GM12878 (cell line): Measurements from ENCODE around the gene CDCA7. TPM values are rescaled to one million over a fixed set of nuclear protein-coding genes. Genes with fewer than 3 reads are reported as not detected.

Source experiments
- BACH1 ChIP-seq: fragments of 450-650 bp; IDR thresholded peaks from 2 replicates; pipeline ENCODE4 v1.6.1; 2017; ENCODE audit warnings: mild to moderate bottlenecking, borderline replicate concordance
- CBFB ChIP-seq: IDR thresholded peaks from 2 replicates; pipeline ENCODE4 v1.6.1; 2016; ENCODE audit warnings: antibody characterized with exemption, low read depth
- CEBPZ ChIP-seq: fragments of 150-350 bp; IDR thresholded peaks from 2 replicates; pipeline ENCODE4 v1.6.1; 2016; ENCODE audit warnings: low read depth, low read length
- E2F4 ChIP-seq: IDR thresholded peaks from 2 replicates; pipeline ENCODE4 v1.6.1; 2012; ENCODE audit warnings: low read depth, low read length, improper control_type of control experiment
- ETV6 ChIP-seq, 2 experiments: fragments of 450-650 bp in 1 of 2; IDR thresholded peaks in 1 of 2; conservative IDR thresholded peaks in 1 of 2; 2 replicates each; pipeline ENCODE4 v1.6.1; 2014; ENCODE audit warnings: antibody characterized with exemption in 1 of 2, borderline replicate concordance in 1 of 2, low read depth in 1 of 2, mild to moderate bottlenecking in 1 of 2, moderate library complexity in 1 of 2
- FOS ChIP-seq: IDR thresholded peaks from 3 replicates; pipeline ENCODE4 v1.6.1; 2011; ENCODE audit warnings: borderline replicate concordance; ENCODE audit not compliant: insufficient read length; ENCODE audit errors: extremely low read depth
- HDGF ChIP-seq: fragments of 450-650 bp; IDR thresholded peaks from 2 replicates; pipeline ENCODE4 v1.6.1; 2016; ENCODE audit warnings: antibody characterized with exemption
- HSF1 ChIP-seq: fragments of 150-350 bp; IDR thresholded peaks from 2 replicates; pipeline ENCODE4 v1.6.1; 2014; ENCODE audit warnings: mild to moderate bottlenecking, low read depth, low read length
- MAX ChIP-seq: IDR thresholded peaks from 2 replicates; pipeline ENCODE4 v1.6.1; 2012; ENCODE audit warnings: low read depth, low read length, improper control_type of control experiment
- NR2C2 ChIP-seq: IDR thresholded peaks from 2 replicates; pipeline ENCODE4 v1.6.1; 2011; ENCODE audit warnings: borderline replicate concordance, low read depth; ENCODE audit not compliant: control insufficient read depth, insufficient read length
- POU2F2 ChIP-seq: IDR thresholded peaks from 3 replicates; pipeline ENCODE4 v1.6.1; 2011; ENCODE audit warnings: low read depth, mild to moderate bottlenecking, low read length, borderline replicate concordance
- RFX5 ChIP-seq: IDR thresholded peaks from 2 replicates; pipeline ENCODE4 v1.6.1; 2011; ENCODE audit warnings: low read depth, low read length, improper control_type of control experiment
- SP1 ChIP-seq: IDR thresholded peaks from one replicate; pipeline ENCODE4 v1.6.1; 2011; ENCODE audit warnings: low read depth, low read length
- USF1 ChIP-seq: IDR thresholded peaks from 2 replicates; pipeline ENCODE4 v1.6.1; 2011; ENCODE audit warnings: borderline replicate concordance, low read depth, mild to moderate bottlenecking, moderate library complexity, mixed read lengths, low read length; ENCODE audit not compliant: insufficient read depth; ENCODE audit errors: extremely low read length
- ZBTB40 ChIP-seq: fragments of 450-650 bp; IDR thresholded peaks from 2 replicates; pipeline ENCODE4 v1.6.1; 2016; ENCODE audit warnings: mild to moderate bottlenecking, moderate library complexity, borderline replicate concordance
- ZNF24 ChIP-seq: fragments of 450-650 bp; IDR thresholded peaks from 2 replicates; pipeline ENCODE4 v1.6.1; 2017; ENCODE audit warnings: antibody characterized with exemption, mild to moderate bottlenecking
- ZNF274 ChIP-seq: IDR thresholded peaks from one replicate; pipeline ENCODE4 v1.8.0; 2011; ENCODE audit not compliant: insufficient read length, insufficient read depth
- polyA plus RNA-seq, 11 experiments: library from polyadenylated mRNA; depleted of rRNA in 4 of 11; unstranded in 6 of 11; stranded (reverse) in 5 of 11; fragments of >200 nt; fragmentation: Nextera tagmentation in 4 of 11; fragmentation: Illumina TruSeq in 1 of 11; extraction: Ambion mirVana in 4 of 11; extraction: Trizol in 1 of 11; gene quantifications; 1 replicate in 1 of 11; 2 replicates in 10 of 11; pipeline versions ENCODE4 v1.2.1 to v1.2.3, GENCODE V29; 2011 to 2016; ENCODE audit warnings: inconsistent platforms in 2 of 11, missing spikeins in 2 of 11, low read depth in 1 of 11
- total RNA-seq, 4 experiments: library from RNA; depleted of rRNA in 3 of 4; stranded (reverse); fragments of >200 nt in 3 of 4; fragmentation: Illumina TruSeq in 1 of 4; extraction: Trizol in 1 of 4; gene quantifications; 2 replicates each; pipeline versions ENCODE4 v1.2.1 to v1.2.3, GENCODE V29; 2013 to 2021

CDCA7 gene
- total and polyA plus RNA-seq, 10 of the 15 experiments (the other 5 are each of a cell fraction or from before 2014, with no cell fraction given): 23.5 to 71.3 (median 40.8) TPM

GRCh38 chr2:173347305-173348168 is 7.1 kb upstream of the CDCA7 start (continued):
- TF ChIP-seq ZBTB40: no peak
- TF ChIP-seq ETV6 (conservative IDR thresholded peaks at IDR 0.05 in 1 of 2, IDR thresholded peaks at IDR 0.05 in 1 of 2; ENCODE audit: borderline replicate concordance in 1 of 2, low read depth in 1 of 2): no peak
- TF ChIP-seq HDGF: no peak
- TF ChIP-seq FOS: no peak
- TF ChIP-seq NR2C2: no peak
- no peak for TF ChIP-seq E2F4
- TF ChIP-seq SP1: no peak
- TF ChIP-seq ZNF24: peak; percentile 46; the same call in 1 of the 2 replicates
- no peak for TF ChIP-seq POU2F2
- peak; percentile 21; the same call in 1 of the 2 replicates for TF ChIP-seq BACH1
- no peak for TF ChIP-seq CBFB
- TF ChIP-seq CEBPZ: no peak
- TF ChIP-seq HSF1: no peak
- TF ChIP-seq USF1: no peak
- no peak for TF ChIP-seq MAX
- TF ChIP-seq RFX5: no peak
- no peak for TF ChIP-seq ZNF274
